SK-N-SH (cell line): ENCODE measurements around the gene CBX3. TPM values are rescaled to one million over a fixed set of nuclear protein-coding genes. Genes with fewer than 3 reads are reported as not detected.

Source experiments
- CTCF ChIA-PET: fragments of 300-600, 350-600 bp; formaldehyde crosslinking; extraction: SDS; loops from one replicate; lab custom pipeline; 2021; lab: Yijun Ruan, JAX
- POLR2A ChIA-PET: fragments of 350-600 bp; sonication (Branson Sonifier 250); formaldehyde crosslinking; extraction: SDS; loops from one replicate; lab custom pipeline; 2020; ENCODE audit warnings: antibody characterized with exemption, inconsistent platforms; lab: Yijun Ruan, JAX
- DNase-seq: peaks from one replicate; pipeline ENCODE4 v3.0.0; 2012
- H2AFZ ChIP-seq: fragments of 200-600 bp; sonication (generic); 2 replicates; pipeline ENCODE4 v1.8.1; 2016; ENCODE audit warnings: antibody characterized with exemption, mild to moderate bottlenecking, low read depth
- H3F3A ChIP-seq: fragments of 200-600 bp; sonication (generic); replicated peaks from 2 replicates; pipeline ENCODE3; 2016; ENCODE audit warnings: antibody characterized with exemption, mild to moderate bottlenecking; ENCODE audit not compliant: insufficient read depth
- H3K27ac ChIP-seq, 2 experiments: fragments of 200-500 bp in 1 of 2; fragments of 200-600 bp in 1 of 2; sonication (Bioruptor generic) in 1 of 2; sonication (generic), shearing (Covaris generic) in 1 of 2; 2 replicates each; pipeline versions ENCODE4 v1.5.1 to v1.6.1; 2014 to 2016; ENCODE audit warnings: low read depth in 2 of 2, inconsistent platforms in 1 of 2, low read length in 1 of 2, mild to moderate bottlenecking in 1 of 2, mixed read lengths in 1 of 2
- H3K27me3 ChIP-seq: fragments of 200-600 bp; sonication (generic), shearing (Covaris generic); 2 replicates; pipeline ENCODE4 v1.6.1; 2016; ENCODE audit warnings: mixed run types; ENCODE audit not compliant: insufficient read depth
- H3K36me3 ChIP-seq, 2 experiments: fragments of 200-500 bp in 1 of 2; fragments of 200-600 bp in 1 of 2; sonication (Bioruptor generic) in 1 of 2; sonication (generic) in 1 of 2; replicated peaks in 1 of 2; 2 replicates each; pipeline versions ENCODE3 to v1.5.1; 2014 to 2016; ENCODE audit warnings: low read length in 1 of 2, mild to moderate bottlenecking in 1 of 2; ENCODE audit not compliant: insufficient read depth in 2 of 2, control insufficient read depth in 1 of 2
- H3K4me1 ChIP-seq, 2 experiments: fragments of 200-500 bp in 1 of 2; fragments of 200-600 bp in 1 of 2; sonication (Bioruptor generic) in 1 of 2; sonication (generic), shearing (Covaris generic) in 1 of 2; 2 replicates each; pipeline versions ENCODE4 v1.5.1 to v1.6.1; 2014 to 2016; ENCODE audit warnings: low read depth in 1 of 2, low read length in 1 of 2, mixed run types in 1 of 2; ENCODE audit not compliant: insufficient read depth in 2 of 2, control insufficient read depth in 1 of 2
- H3K4me2 ChIP-seq: fragments of 200-600 bp; sonication (generic), shearing (Covaris generic); 2 replicates; pipeline ENCODE4 v1.6.1; 2017; ENCODE audit warnings: mixed run types
- H3K4me3 ChIP-seq, 2 experiments: fragments of 200-500 bp in 1 of 2; fragments of 200-600 bp in 1 of 2; sonication (Bioruptor generic) in 1 of 2; sonication (generic), shearing (Covaris generic) in 1 of 2; 2 replicates each; pipeline versions ENCODE4 v1.5.1 to v1.8.1; 2014 to 2016; ENCODE audit warnings: low read depth in 2 of 2, inconsistent platforms in 1 of 2, low read length in 1 of 2, mild to moderate bottlenecking in 1 of 2, mixed read lengths in 1 of 2, moderate library complexity in 1 of 2
- H3K79me2 ChIP-seq: fragments of 200-600 bp; sonication (generic); 2 replicates; pipeline ENCODE4 v1.8.1; 2017; ENCODE audit warnings: mild to moderate bottlenecking; ENCODE audit not compliant: insufficient read depth
- H3K9ac ChIP-seq: fragments of 200-600 bp; sonication (generic); 2 replicates; pipeline ENCODE4 v1.6.1; 2017; ENCODE audit warnings: mixed run types
- H3K9me2 ChIP-seq: fragments of 200-600 bp; sonication (generic); 2 replicates; pipeline ENCODE4 v1.6.1; 2017; ENCODE audit warnings: mixed run types
- H3K9me3 ChIP-seq: fragments of 200-600 bp; sonication (generic); 2 replicates; pipeline ENCODE4 v1.6.1; 2017; ENCODE audit warnings: mixed run types, mild to moderate bottlenecking, moderate library complexity
- H4K20me1 ChIP-seq: fragments of 200-600 bp; sonication (generic); 2 replicates; pipeline ENCODE4 v1.6.1; 2017; ENCODE audit warnings: mild to moderate bottlenecking, mixed run types; ENCODE audit not compliant: insufficient read depth
- CHD2 ChIP-seq: fragments of 150-350 bp; IDR thresholded peaks from 2 replicates; pipeline ENCODE4 v1.6.1; 2018; ENCODE audit warnings: low read length; ENCODE audit not compliant: partially characterized antibody
- CTCF ChIP-seq: fragments of 200-600 bp; sonication (generic); IDR thresholded peaks from 2 replicates; pipeline ENCODE4 v1.6.1; 2017; ENCODE audit warnings: antibody characterized with exemption, mild to moderate bottlenecking, moderate library complexity
- EP300 ChIP-seq, 2 experiments: IDR thresholded peaks; 2 replicates each; pipeline versions ENCODE4 v1.4.0 to v1.6.1; 2012; ENCODE audit warnings: borderline replicate concordance in 1 of 2, low read depth in 1 of 2, low read length in 1 of 2
- EZH2phosphoT487 ChIP-seq: fragments of 200-600 bp; sonication (generic); IDR thresholded peaks from 2 replicates; pipeline ENCODE4 v1.6.1; 2017; ENCODE audit warnings: low read depth, mixed run types, mild to moderate bottlenecking, antibody characterized with exemption, moderate library complexity, borderline replicate concordance
- FOSL2 ChIP-seq: IDR thresholded peaks from 2 replicates; pipeline ENCODE4 v1.4.0; 2012; ENCODE audit warnings: low read depth, mild to moderate bottlenecking, moderate library complexity, borderline replicate concordance
- FOXM1 ChIP-seq: IDR thresholded peaks from 2 replicates; pipeline ENCODE4 v1.4.0; 2012; ENCODE audit warnings: low read depth, mild to moderate bottlenecking
- GABPA ChIP-seq: IDR thresholded peaks from 2 replicates; pipeline ENCODE4 v1.4.0; 2012; ENCODE audit warnings: low read depth, mild to moderate bottlenecking
- GATA2 ChIP-seq: sonication (generic); formaldehyde crosslinking; IDR thresholded peaks from 2 replicates; pipeline ENCODE4 v1.5.0; 2020; ENCODE audit warnings: mild to moderate bottlenecking, missing genetic modification reagents
- IRF3 ChIP-seq: fragments of 150-350 bp; IDR thresholded peaks from 2 replicates; pipeline ENCODE4 v1.6.1; 2016; ENCODE audit warnings: mild to moderate bottlenecking, low read depth, low read length
- JUND ChIP-seq: IDR thresholded peaks from 2 replicates; pipeline ENCODE4 v1.4.0; 2012
- MAX ChIP-seq: IDR thresholded peaks from 2 replicates; pipeline ENCODE4 v1.4.0; 2012; ENCODE audit warnings: low read depth
- MXI1 ChIP-seq: IDR thresholded peaks from 2 replicates; pipeline ENCODE4 v1.6.1; 2012; ENCODE audit warnings: mild to moderate bottlenecking, low read depth, low read length, improper control_type of control experiment
- NFIC ChIP-seq: IDR thresholded peaks from 2 replicates; pipeline ENCODE4 v1.4.0; 2012; ENCODE audit warnings: borderline replicate concordance
- PBX3 ChIP-seq: IDR thresholded peaks from 2 replicates; pipeline ENCODE4; 2012
- POLR2AphosphoS5 ChIP-seq: IDR thresholded peaks from 2 replicates; pipeline ENCODE4 v1.6.1; 2012; ENCODE audit warnings: low read depth, low read length
- RCOR1 ChIP-seq: fragments of 150-350 bp; IDR thresholded peaks from 2 replicates; pipeline ENCODE4 v1.6.1; 2017; ENCODE audit warnings: antibody characterized with exemption, low read length
- RFX5 ChIP-seq: IDR thresholded peaks from 2 replicates; pipeline ENCODE4 v1.6.1; 2012; ENCODE audit warnings: mild to moderate bottlenecking, improper control_type of control experiment, low read length
- SIN3A ChIP-seq: IDR thresholded peaks from 2 replicates; pipeline ENCODE4 v1.6.1; 2012; ENCODE audit warnings: low read depth, mild to moderate bottlenecking, low read length, moderate library complexity, borderline replicate concordance
- SMC3 ChIP-seq: IDR thresholded peaks from 2 replicates; pipeline ENCODE4 v1.6.1; 2012; ENCODE audit warnings: low read depth, low read length, improper control_type of control experiment
- TAF1 ChIP-seq: IDR thresholded peaks from 2 replicates; pipeline ENCODE4 v1.6.1; 2012; ENCODE audit warnings: low read depth, mild to moderate bottlenecking, low read length, moderate library complexity, borderline replicate concordance
- TEAD4 ChIP-seq: IDR thresholded peaks from 2 replicates; pipeline ENCODE4 v1.4.0; 2012; ENCODE audit warnings: mild to moderate bottlenecking, borderline replicate concordance; ENCODE audit not compliant: insufficient read depth
- USF2 ChIP-seq: fragments of 150-350 bp; IDR thresholded peaks from 2 replicates; pipeline ENCODE4 v1.6.1; 2017; ENCODE audit warnings: antibody characterized with exemption, low read length, low read depth, borderline replicate concordance
- YY1 ChIP-seq: IDR thresholded peaks from 2 replicates; pipeline ENCODE4 v1.4.0; 2012; ENCODE audit warnings: low read depth, mild to moderate bottlenecking
- ZBTB33 ChIP-seq: IDR thresholded peaks from 2 replicates; pipeline ENCODE4 v1.4.0; 2012; ENCODE audit warnings: low read depth, borderline replicate concordance
- WGBS: methylation state at CpG from one replicate; pipeline ENCODE4 v1.1.6; 2017; ENCODE audit warnings: low lambda C conversion rate; 5-methylcytosine and 5-hydroxymethylcytosine counted together
- polyA plus RNA-seq, 3 experiments: library from polyadenylated mRNA; depleted of rRNA; stranded (reverse); fragments of >200 nt; gene quantifications; 2 replicates each; pipeline ENCODE4 v1.2.3, GENCODE V29; 2012

The CBX3 gene
- polyA plus RNA-seq, 1 of the 3 experiments (the other 2 are of a cell fraction): 97.0 TPM

- no peak for DNase-seq
- H3K4me1 ChIP-seq: peaks cover 12 to 51% of the 10 kb centered on the region in 2 experiments; a peak in 3 of 4 replicates
- no peaks in the 10 kb centered on the region for H3K36me3 ChIP-seq
- POLR2A ChIA-PET: interaction anchor here (1.0 kb wide), 1 partner anchor 45 kb away, joined by 3 read pairs; the partner anchor contains the start of gene CBX3
- peak overlapping the region; percentile 29 to 62; a peak in 3 of 4 replicates for H3K4me3 ChIP-seq
- CTCF ChIA-PET: interaction anchor here (0.5 to 1.8 kb wide), 6 partner anchors 10 to 128 kb away, joined by 3 to 5 read pairs (median 4); no protein-coding TSS in a partner anchor
- peak overlapping the region; percentile 83 for H3K4me2 ChIP-seq
- no peaks in the 10 kb centered on the region for H3K9me3 ChIP-seq
- H3F3A ChIP-seq: peaks cover 32% of the 10 kb centered on the region
- no peaks in the 10 kb centered on the region for H4K20me1 ChIP-seq
- peak overlapping the region; percentile 8; the same call in 1 of the 2 replicates for H2AFZ ChIP-seq
- no peaks in the 10 kb centered on the region for H3K9me2 ChIP-seq
- H3K27ac ChIP-seq: peak overlapping the region in 1 of 2 experiments; percentile 90; a peak in 3 of 4 replicates
- 79% methylated on average over 20 of the region's 20 CpGs for WGBS
- peaks cover 68% of the 10 kb centered on the region; the same call in 1 of the 2 replicates for H3K79me2 ChIP-seq
- peak overlapping the region; percentile 66 for H3K9ac ChIP-seq
- H3K27me3 ChIP-seq: no peaks in the 10 kb centered on the region
- TF ChIP-seq PBX3 (peak; percentile 78), TEAD4 (peak; percentile 95), MAX (peak; percentile 90), SIN3A (peak; percentile 70; the same call in 1 of the 2 replicates), EP300 (IDR thresholded peaks at IDR 0.05; ENCODE audit: borderline replicate concordance in 1 of 2, low read depth in 1 of 2, low read length in 1 of 2) (peak in 1 of 2 experiments; percentile 87; a peak in 3 of 4 replicates), SMC3 (no peak), GABPA (no peak), EZH2phosphoT487 (no peak), NFIC (peak; percentile 58), MXI1 (no peak), RFX5 (no peak), POLR2AphosphoS5 (peak; percentile 72; the same call in 1 of the 2 replicates), CTCF (no peak), JUND (peak; percentile 90), USF2 (no peak), YY1 (peak; percentile 16; the same call in 1 of the 2 replicates), IRF3 (no peak), FOSL2 (peak; percentile 83; the same call in 1 of the 2 replicates), ZBTB33 (no peak), FOXM1 (no peak), GATA2 (CRISPR knock-in tag) (no peak), RCOR1 (0 out of 2 replicates have a peak, but pooled peaks have one; percentile 13), TAF1 (no peak; the same call in 1 of the 2 replicates), CHD2 (no peak)
Measured at GRCh38 chr7:26156451-26157420, 44.8 kb upstream of the CBX3 start.
